PC-3 (cell line): ENCODE data around the gene PRDX5. TPM values are rescaled to one million over a fixed set of nuclear protein-coding genes. Genes with fewer than 3 reads are reported as not detected.

ENCODE experiments used
- ATAC-seq: fragments of 200-7000 bp; cut with Tn5 transposase; 2 replicates; pipeline ENCODE4 v1.9.1; 2020; ENCODE audit warnings: mild to moderate bottlenecking, moderate library complexity
- BruUV-seq: library from RNA; stranded (reverse); fragments of 400-500 nt; replicated peaks from 2 replicates; lab custom pipeline; 2021; lab: Mats Ljungman, UMichigan
- CTCF ChIA-PET: fragments of 300-600 bp; sonication (Branson Sonifier 250); formaldehyde crosslinking; loops from one replicate; lab custom pipeline; 2022; ENCODE audit warnings: antibody characterized with exemption; lab: Charles Lee
- POLR2A ChIA-PET: fragments of 300-600 bp; sonication (Branson Sonifier 250); formaldehyde crosslinking; loops from one replicate; lab custom pipeline; 2022; ENCODE audit warnings: antibody characterized with exemption; ENCODE audit not compliant: unreplicated experiment; lab: Charles Lee
- DNase-seq: peaks from one replicate; pipeline ENCODE4 v3.0.0-alpha.2; 2015
- H2AFZ ChIP-seq: fragments of 300-600 bp; sonication (generic); 2 replicates; pipeline ENCODE4 v1.6.0; 2016; ENCODE audit warnings: antibody characterized with exemption, low read length
- H3F3A ChIP-seq: fragments of 300-600 bp; sonication (generic); one replicate; pipeline ENCODE4 v1.6.0; 2017; ENCODE audit warnings: antibody characterized with exemption, low read length, control low read depth, mild to moderate bottlenecking; ENCODE audit not compliant: unreplicated experiment
- H3K27ac ChIP-seq: fragments of 300-600 bp; sonication (generic); 2 replicates; pipeline ENCODE4 v1.5.1; 2016; ENCODE audit warnings: mild to moderate bottlenecking, low read length
- H3K27me3 ChIP-seq: fragments of 300-600 bp; sonication (generic); 2 replicates; pipeline ENCODE4 v1.6.1; 2016; ENCODE audit warnings: low read length, mixed read lengths
- H3K36me3 ChIP-seq: fragments of 300-600 bp; sonication (generic); 2 replicates; pipeline ENCODE4 v1.6.1; 2016; ENCODE audit warnings: low read depth, mixed run types, low read length, mixed read lengths
- H3K4me1 ChIP-seq: fragments of 300-600 bp; sonication (generic); 2 replicates; pipeline ENCODE4 v1.5.1; 2016; ENCODE audit warnings: low read length; ENCODE audit not compliant: insufficient read depth
- H3K4me2 ChIP-seq: fragments of 300-600 bp; sonication (generic); 2 replicates; pipeline ENCODE4 v1.6.0; 2016; ENCODE audit warnings: low read length
- H3K4me3 ChIP-seq: fragments of 300-600 bp; sonication (generic); 2 replicates; pipeline ENCODE4 v1.5.1; 2016; ENCODE audit warnings: mild to moderate bottlenecking, low read length, mixed read lengths
- H3K79me2 ChIP-seq: fragments of 300-600 bp; sonication (generic); 2 replicates; pipeline ENCODE4 v1.6.1; 2017; ENCODE audit warnings: low read length, mixed read lengths
- H3K9ac ChIP-seq: fragments of 300-600 bp; sonication (generic); 2 replicates; pipeline ENCODE4 v1.6.0; 2016; ENCODE audit warnings: mild to moderate bottlenecking, low read length
- H3K9me2 ChIP-seq: fragments of 300-600 bp; sonication (generic); replicated peaks from 2 replicates; pipeline ENCODE4 v1.6.1; 2016; ENCODE audit warnings: mixed run types, low read length, mixed read lengths
- H3K9me3 ChIP-seq: fragments of 300-600 bp; sonication (generic); 2 replicates; pipeline ENCODE4 v1.6.1; 2016; ENCODE audit warnings: low read length, mixed read lengths
- H4K20me1 ChIP-seq: fragments of 300-600 bp; sonication (generic); 2 replicates; pipeline ENCODE4 v1.6.1; 2016; ENCODE audit warnings: low read length, mixed read lengths
- CTCF ChIP-seq: fragments of 300-600 bp; sonication (generic); conservative IDR thresholded peaks from 2 replicates; pipeline ENCODE4 v1.5.1; 2017; ENCODE audit warnings: antibody characterized with exemption, low read depth, mild to moderate bottlenecking, low read length
- EZH2 ChIP-seq: fragments of 300-600 bp; sonication (generic); IDR thresholded peaks from one replicate; pipeline ENCODE4 v1.6.1; 2017; ENCODE audit warnings: antibody characterized with exemption, mild to moderate bottlenecking, low read length; ENCODE audit not compliant: unreplicated experiment
- EZH2phosphoT487 ChIP-seq: fragments of 300-600 bp; sonication (generic); IDR thresholded peaks from 2 replicates; pipeline ENCODE4 v1.6.1; 2018; ENCODE audit warnings: mild to moderate bottlenecking, antibody characterized with exemption, low read length, borderline replicate concordance
- intact Hi-C: fragments of 100-400 bp; cut with micrococcal nuclease; formaldehyde crosslinking; loops from 2 replicates; pipeline ENCODE4 v1.9.0; 2023
- total RNA-seq: library from RNA; depleted of rRNA; stranded (reverse); fragments of >200 nt; gene quantifications from 2 replicates; pipeline ENCODE4 v1.2.3, GENCODE V29; 2014

Gene PRDX5
- total RNA-seq, 1 experiment from 2014 or later, result 467 TPM

- H2AFZ ChIP-seq, result no peak overlapping the region
- peak overlapping the region; percentile 96 for H3K4me2 ChIP-seq
- ATAC-seq (no peak), DNase-seq (no peak)
- no peaks in the 10 kb centered on the region for H3F3A ChIP-seq
- H3K79me2 ChIP-seq, result peaks cover 28% of the 10 kb centered on the region
- no peak overlapping the region for H3K27ac ChIP-seq
- ChIA-PET CTCF (interaction anchor here (0.5 kb wide), 1 partner anchor 227 kb away, joined by 3 read pairs; no protein-coding TSS in a partner anchor), POLR2A (interaction anchor here (0.5 kb wide), 1 partner anchor 43 kb away, joined by 3 read pairs; the partner anchor contains the start of gene PRDX5)
- intact Hi-C loops, result no loop called here
- H3K9me2 ChIP-seq, result no peaks in the 10 kb centered on the region
- H3K4me3 ChIP-seq, result peak overlapping the region; percentile 92
- BruUV-seq, result no TSS peak
- peaks cover 35% of the 10 kb centered on the region for H3K36me3 ChIP-seq
- no peaks in the 10 kb centered on the region for H3K9me3 ChIP-seq
- TF ChIP-seq EZH2phosphoT487 (no peak), CTCF (no peak), EZH2 (no peak)
- H4K20me1 ChIP-seq, result peaks cover 11% of the 10 kb centered on the region; the same call in 1 of the 2 replicates
- no peak overlapping the region for H3K9ac ChIP-seq
- no peaks in the 10 kb centered on the region for H3K27me3 ChIP-seq
- H3K4me1 ChIP-seq, result peaks cover 32% of the 10 kb centered on the region
Observed at GRCh38 chr11:64360448-64360921, 42.6 kb downstream of the PRDX5 start.

- no peak overlapping the region for H3K9ac ChIP-seq
- no peak for ATAC-seq
- peaks cover 11% of the 10 kb centered on the region; the same call in 1 of the 2 replicates for H4K20me1 ChIP-seq
- H3K79me2 ChIP-seq, result peaks cover 28% of the 10 kb centered on the region
- H3F3A ChIP-seq, result peaks cover 5% of the 10 kb centered on the region
- TF ChIP-seq CTCF (no peak), EZH2phosphoT487 (no peak), EZH2 (no peak)
- no peaks in the 10 kb centered on the region for H3K9me2 ChIP-seq
- intact Hi-C loops, result no loop called here
- H3K4me3 ChIP-seq, result no peak overlapping the region
- POLR2A ChIA-PET, result no interaction called here
- H3K27ac ChIP-seq, result no peak overlapping the region
- peaks cover 36% of the 10 kb centered on the region for H3K4me1 ChIP-seq
- H3K4me2 ChIP-seq, result no peak overlapping the region
- peaks cover 44% of the 10 kb centered on the region for H3K36me3 ChIP-seq
- no peaks in the 10 kb centered on the region for H3K9me3 ChIP-seq
- no peak for DNase-seq
- CTCF ChIA-PET, result no interaction called here
- no peak overlapping the region for H2AFZ ChIP-seq
- no peaks in the 10 kb centered on the region for H3K27me3 ChIP-seq
- BruUV-seq, result no TSS peak
Observed at GRCh38 chr11:64361659-64362058, 43.7 kb downstream of the PRDX5 start.

GRCh38 chr11:64362339-64362738, 44.4 kb downstream of the PRDX5 start:
- Histone ChIP-seq H3K4me3 (no peak overlapping the region), H3K27me3 (no peaks in the 10 kb centered on the region), H4K20me1 (peaks cover 11% of the 10 kb centered on the region; the same call in 1 of the 2 replicates), H2AFZ (no peak overlapping the region), H3F3A (peaks cover 6% of the 10 kb centered on the region), H3K36me3 (peaks cover 44% of the 10 kb centered on the region), H3K4me2 (no peak overlapping the region), H3K27ac (no peak overlapping the region), H3K79me2 (peaks cover 28% of the 10 kb centered on the region), H3K9me3 (no peaks in the 10 kb centered on the region), H3K4me1 (peaks cover 36% of the 10 kb centered on the region), H3K9me2 (no peaks in the 10 kb centered on the region), H3K9ac (no peak overlapping the region)
- POLR2A ChIA-PET, result no interaction called here
- ATAC-seq, result no peak
- TF ChIP-seq EZH2 (no peak), CTCF (no peak), EZH2phosphoT487 (no peak)
- intact Hi-C loops, result no loop called here
- no peak for DNase-seq
- BruUV-seq, result no TSS peak
- CTCF ChIA-PET, result no interaction called here
